Esophagus mucosa (tissue), 1 donor: ENCODE results near the gene EXOC3L1. TPM values are rescaled to one million over a fixed set of nuclear protein-coding genes. Genes with fewer than 3 reads are reported as not detected.

ENCODE experiments used
- ATAC-seq: fragments of 200-7000 bp; cut with Tn5 transposase; one replicate; pipeline ENCODE4 v1.9.1; 2020
- total RNA-seq: library from RNA; stranded (reverse); gene quantifications from one replicate; pipeline ENCODE4 v1.2.4, GENCODE V29; 2023
- donor health status: DM: yes; HTN: yes; CAD: no.

EXOC3L1 gene
- total RNA-seq, 1 donor from 2014 or later: 1.4 TPM

- no peak for ATAC-seq
These were observed 5.7 kb upstream of the EXOC3L1 start for GRCh38 chr16:67195676-67196075.

DNA sequence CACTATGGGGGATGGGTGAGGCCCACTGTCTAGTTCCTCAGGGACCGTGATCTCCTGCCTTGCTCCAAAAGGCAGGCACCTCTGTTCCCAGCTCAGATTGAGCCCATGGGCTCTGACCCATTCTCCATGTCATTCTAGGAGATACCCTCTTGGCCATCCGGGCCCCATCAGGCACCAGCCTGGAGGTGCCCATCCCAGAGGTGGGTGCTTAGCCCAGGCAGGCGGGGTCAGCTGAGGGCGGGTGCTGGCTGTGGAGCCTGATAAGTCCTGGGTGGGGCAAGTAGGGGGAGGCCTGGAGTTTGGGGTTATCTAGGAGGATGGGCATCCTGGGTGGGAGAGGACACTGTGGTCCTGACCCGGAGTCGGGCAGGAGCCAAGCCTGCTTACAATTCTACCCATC is 4.3 kb upstream of the EXOC3L1 start:
- no peak for ATAC-seq

GRCh38 chr16:67193536-67193935 is 3.6 kb upstream of the EXOC3L1 start:
- no peak for ATAC-seq

GRCh38 chr16:67192781-67193361 is 2.9 kb upstream of the EXOC3L1 start:
- ATAC-seq: peak; percentile 2

- ATAC-seq: peak; percentile 91
These were observed 2.2 kb upstream of the EXOC3L1 start, which contains the start of gene E2F4 for GRCh38 chr16:67191995-67192681. TSS of gene E2F4 (plus strand) at chr16:67192155. CDS start at chr16:67192228, 73 bp downstream.

DNA sequence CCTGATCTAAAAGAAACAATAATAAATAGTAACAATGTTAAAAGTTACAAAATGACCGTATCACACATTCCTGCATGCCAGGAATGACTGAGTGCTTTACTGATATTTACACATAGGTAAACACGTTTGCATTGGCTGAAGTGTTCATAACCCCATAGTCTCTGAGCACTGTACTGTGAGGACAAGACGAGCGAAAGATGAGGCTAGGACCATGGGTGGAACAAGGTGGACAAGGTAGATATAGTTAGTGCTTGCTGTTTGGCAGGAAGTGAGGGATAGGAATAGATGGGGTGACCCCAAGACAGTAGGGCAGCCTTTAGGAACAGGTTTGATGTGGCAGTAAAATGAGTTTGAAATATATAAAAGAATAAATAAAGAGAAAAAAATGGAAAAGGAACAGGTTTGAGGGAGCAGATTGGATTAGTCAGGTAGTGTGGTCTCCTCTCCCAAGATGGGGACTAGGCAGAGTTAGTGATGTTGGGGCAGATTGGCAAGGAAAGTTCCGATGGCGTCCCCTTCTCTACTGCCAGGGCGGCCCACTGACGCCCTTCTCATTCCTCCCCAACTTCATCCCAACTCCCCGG is 1.6 kb upstream of the EXOC3L1 start:
- ATAC-seq: no peak

GRCh38 chr16:67190448-67191399 is 788 bp upstream of the EXOC3L1 start:
- no peak for ATAC-seq

DNA sequence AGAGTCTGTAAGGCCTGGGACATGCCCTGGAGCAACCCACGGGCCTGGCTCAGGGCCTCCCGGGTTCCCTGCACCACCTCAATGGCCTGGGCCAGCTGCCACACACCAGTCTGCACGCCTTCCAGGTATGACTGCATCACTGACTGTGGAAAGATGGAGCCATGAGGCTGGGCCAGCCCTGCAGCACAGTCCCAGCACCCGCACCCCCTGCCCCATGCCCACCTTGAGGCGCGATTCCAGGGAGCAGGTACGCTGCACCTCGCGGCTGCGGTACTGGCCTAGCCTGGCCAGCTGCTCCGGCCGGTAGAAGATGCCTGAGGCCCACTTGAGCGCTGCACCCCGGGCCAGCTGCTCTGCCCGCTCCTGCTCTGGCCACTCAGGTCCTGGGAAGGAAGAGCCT is 1.1 kb downstream of the EXOC3L1 start:
- ATAC-seq: no peak

GRCh38 chr16:67188323-67188722 is 1.6 kb downstream of the EXOC3L1 start:
- no peak for ATAC-seq

DNA sequence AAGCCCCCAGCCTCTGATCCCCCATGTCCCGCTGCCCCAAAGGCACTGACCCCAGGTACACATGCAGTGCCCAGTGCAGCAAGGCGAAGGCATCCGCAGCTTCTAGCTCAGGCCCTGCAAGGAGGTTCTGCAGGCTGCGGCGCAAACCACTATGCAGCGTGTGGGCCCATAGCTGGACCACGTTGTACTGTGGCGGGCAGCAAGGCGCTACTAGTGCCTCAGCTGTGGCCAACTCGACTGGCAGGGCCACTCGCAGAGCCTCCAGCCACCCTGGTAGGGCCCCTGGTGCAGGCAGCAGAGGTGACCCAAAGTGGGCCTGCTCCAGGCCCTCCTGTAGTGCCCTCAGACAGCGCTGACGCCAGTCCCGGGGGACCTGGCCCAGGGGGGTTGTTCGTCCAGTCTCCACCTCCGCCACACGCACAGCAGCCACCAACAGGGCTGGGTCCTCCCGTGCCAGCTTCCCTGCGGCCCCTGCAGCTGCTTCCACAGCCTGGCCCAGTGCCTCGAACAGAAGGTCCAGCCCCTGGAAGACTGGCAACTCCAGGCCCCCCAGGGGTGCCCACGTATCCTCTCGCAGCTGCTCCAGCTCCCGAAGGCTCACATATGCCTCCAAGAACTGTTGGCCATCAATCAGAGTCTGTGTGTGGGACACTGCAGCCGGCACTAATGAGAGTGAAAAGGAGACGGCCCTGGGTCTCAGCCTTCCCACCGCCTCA is 2.6 kb downstream of the EXOC3L1 start:
- no peak for ATAC-seq

- no peak for ATAC-seq
These were observed 3.4 kb downstream of the EXOC3L1 start for GRCh38 chr16:67186550-67186950.

GRCh38 chr16:67185651-67186134 is 4.2 kb downstream of the EXOC3L1 start:
- no peak for ATAC-seq

- ATAC-seq: peak; percentile 36
These were observed 4.8 kb downstream of the EXOC3L1 start for GRCh38 chr16:67184995-67185650.

DNA sequence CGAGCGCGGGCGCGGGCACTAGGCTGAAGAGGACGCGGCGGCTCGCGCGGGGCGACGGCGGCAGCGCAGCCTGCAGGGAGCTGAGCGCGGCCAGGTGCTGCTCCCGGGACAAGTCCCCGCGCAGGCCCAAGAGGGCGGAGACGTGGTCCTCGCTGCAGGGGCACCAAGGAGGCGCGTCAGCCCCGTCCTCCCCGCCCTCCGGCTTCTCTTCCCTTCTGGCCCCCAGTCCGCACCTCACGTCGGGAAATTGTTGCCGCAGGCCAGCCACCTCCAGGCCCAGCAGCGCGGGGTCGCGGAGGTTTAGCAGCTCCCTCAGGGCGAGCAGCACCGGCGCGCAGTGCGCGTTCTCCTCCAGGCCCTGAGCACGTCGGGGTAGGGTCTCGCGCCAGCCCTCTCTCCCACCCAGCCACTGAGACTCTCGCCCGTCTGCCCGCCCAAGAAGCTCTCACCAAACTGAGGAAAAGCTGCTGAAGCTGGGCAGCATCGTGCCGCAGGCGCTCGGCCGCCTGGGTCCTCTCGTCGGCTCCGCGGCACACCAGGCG is 5.4 kb downstream of the EXOC3L1 start:
- peak; percentile 3 for ATAC-seq

- peak; percentile 91 for ATAC-seq
These were observed 6.1 kb downstream of the EXOC3L1 start, which contains the start of gene MATCAP1 for GRCh38 chr16:67183627-67184452. TSS of gene MATCAP1 (minus strand) at chr16:67183963. CDS start at chr16:67180610, 3,353 bp downstream.

DNA sequence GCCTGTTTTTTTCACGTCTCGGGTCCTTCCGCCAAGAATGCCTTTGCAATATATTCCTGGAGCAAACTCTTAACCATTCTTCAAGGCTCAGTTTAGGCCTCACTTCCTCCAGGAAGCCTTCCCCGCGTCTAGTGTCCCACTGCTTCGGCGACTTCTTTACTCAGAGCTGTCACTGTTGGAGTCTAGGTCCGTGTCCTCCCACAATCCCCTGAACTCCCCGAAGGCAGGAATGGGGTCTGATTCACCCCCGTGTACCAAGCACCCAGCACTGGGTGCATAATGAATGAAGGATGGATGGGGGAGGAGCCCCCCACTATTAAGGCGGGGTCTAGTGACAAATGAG is 6.7 kb downstream of the EXOC3L1 start:
- ATAC-seq: no peak

GRCh38 chr16:67182288-67182687 is 7.6 kb downstream of the EXOC3L1 start:
- ATAC-seq: no peak

DNA sequence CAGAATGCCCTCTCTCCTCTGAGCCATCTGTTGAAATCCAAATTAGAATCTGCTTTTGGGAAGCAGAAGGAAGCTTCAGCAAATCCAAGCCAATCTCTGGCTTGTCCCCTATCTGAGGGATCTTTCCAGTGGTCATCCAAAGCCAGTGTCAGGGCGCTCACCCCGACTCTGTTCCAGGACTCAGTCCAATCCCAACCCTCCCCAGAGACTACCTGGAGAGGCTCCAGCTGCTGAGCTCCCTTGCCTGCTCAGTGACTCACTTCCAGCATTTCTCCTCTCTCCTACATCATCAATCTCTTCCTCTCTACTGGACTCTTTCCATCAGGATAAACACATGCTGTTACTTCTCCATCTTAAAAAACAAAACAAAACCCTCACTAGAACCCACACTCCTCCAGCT is 8.6 kb downstream of the EXOC3L1 start:
- ATAC-seq: no peak

GRCh38 chr16:67180166-67180565 is 9.8 kb downstream of the EXOC3L1 start:
- ATAC-seq: no peak

DNA sequence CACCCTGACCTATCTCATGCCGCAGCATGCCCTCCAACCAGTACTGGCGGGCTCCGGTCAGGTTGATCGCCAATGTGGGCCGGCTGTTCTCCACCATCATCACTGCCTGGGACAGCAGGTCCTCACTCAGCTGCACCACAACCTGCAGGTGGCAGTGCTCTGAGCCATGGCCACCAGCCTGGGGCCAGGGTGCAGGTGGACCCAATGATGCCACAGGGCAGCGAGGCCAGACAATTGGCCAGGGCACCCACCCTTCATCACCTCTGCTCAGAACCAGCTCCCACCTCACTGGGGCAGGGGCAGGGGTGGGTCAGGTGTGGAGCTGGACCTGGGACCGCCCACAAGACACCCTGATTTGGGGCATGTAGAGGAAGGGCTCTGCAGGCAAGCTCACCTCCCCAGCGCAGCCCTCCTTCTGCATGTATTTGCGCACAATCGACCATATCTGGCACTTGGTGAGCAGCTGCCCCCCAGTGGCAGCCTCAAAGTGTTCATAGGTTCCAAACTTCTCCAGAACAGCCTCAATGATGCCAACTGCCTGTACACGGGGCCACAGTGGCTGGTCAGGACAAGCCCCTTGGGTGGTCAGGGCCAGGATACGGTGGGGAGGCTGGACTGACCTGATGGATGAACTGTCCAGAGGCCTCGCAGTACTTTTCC is 10.4 kb downstream of the EXOC3L1 start:
- peak; percentile 3 for ATAC-seq
